Naive thymus-derived CD4-positive, alpha-beta T cell (primary cell): ENCODE results near the gene SORCS2. TPM values are rescaled to one million over a fixed set of nuclear protein-coding genes. Genes with fewer than 3 reads are reported as not detected.

Experiments
- ATAC-seq: fragments of 150-1000 bp; cut with Tn5 transposase; 2 replicates; pipeline ENCODE4 v1.10.0; 2021; ENCODE audit warnings: mild to moderate bottlenecking, moderate library complexity
- CTCF ChIA-PET: fragments of 350-600 bp; sonication (Branson Sonifier 250); formaldehyde crosslinking; loops from one replicate; lab custom pipeline; 2021; ENCODE audit warnings: antibody characterized with exemption; lab: Charles Lee
- POLR2A ChIA-PET: fragments of 350-600 bp; sonication (Branson Sonifier 250); formaldehyde crosslinking; loops from one replicate; lab custom pipeline; 2021; ENCODE audit warnings: antibody characterized with exemption, inconsistent platforms; lab: Charles Lee
- DNase-seq, 9 donors: peaks; one replicate each; pipeline versions ENCODE4 v3.0.0 to v3.0.0-alpha.2; 2020 to 2022; ENCODE audit warnings: mixed read lengths in 1 of 9
- H3K27ac ChIP-seq: one replicate; pipeline ENCODE4 v1.7.0; 2013; ENCODE audit warnings: mild to moderate bottlenecking, low read depth, low read length, moderate library complexity
- H3K27me3 ChIP-seq, 2 donors: one replicate each; pipeline ENCODE4 v1.7.0; 2013; ENCODE audit warnings: low read length in 2 of 2, mild to moderate bottlenecking in 2 of 2, moderate library complexity in 2 of 2; ENCODE audit not compliant: control insufficient read depth in 2 of 2, insufficient read depth in 2 of 2
- H3K36me3 ChIP-seq, 3 experiments: 1 replicate in 2 of 3; 2 replicates in 1 of 3; pipeline ENCODE4 v1.7.0; 2013; ENCODE audit warnings: low read length in 3 of 3, mild to moderate bottlenecking in 3 of 3, moderate library complexity in 1 of 3; ENCODE audit not compliant: insufficient read depth in 3 of 3, control insufficient read depth in 2 of 3
- H3K4me1 ChIP-seq, 2 donors: one replicate each; pipeline ENCODE4 v1.7.0; 2013; ENCODE audit warnings: low read length in 2 of 2, mild to moderate bottlenecking in 2 of 2, moderate library complexity in 1 of 2; ENCODE audit not compliant: control insufficient read depth in 2 of 2, insufficient read depth in 2 of 2
- H3K4me3 ChIP-seq: 2 replicates; pipeline ENCODE4 v1.7.0; 2013; ENCODE audit warnings: mild to moderate bottlenecking, low read length
- H3K9me3 ChIP-seq, 3 experiments: 1 replicate in 2 of 3; 2 replicates in 1 of 3; pipeline ENCODE4 v1.7.0; 2013; ENCODE audit warnings: low read length in 3 of 3; ENCODE audit not compliant: control insufficient read depth in 2 of 3
- H3K27ac Mint-ChIP-seq, 9 donors: one replicate each; pipeline ENCODE4 v1.8.0; 2020 to 2022; ENCODE audit warnings: mixed read lengths in 9 of 9, mild to moderate bottlenecking in 8 of 9, moderate library complexity in 5 of 9, inconsistent platforms in 2 of 9
- H3K27me3 Mint-ChIP-seq, 5 donors: one replicate each; pipeline ENCODE4 v1.8.0; 2021 to 2022; ENCODE audit warnings: mixed read lengths in 5 of 5, mild to moderate bottlenecking in 1 of 5
- H3K36me3 Mint-ChIP-seq, 5 donors: one replicate each; pipeline ENCODE4 v1.8.0; 2020 to 2022; ENCODE audit warnings: mixed read lengths in 5 of 5, mild to moderate bottlenecking in 3 of 5, inconsistent platforms in 1 of 5
- H3K4me1 Mint-ChIP-seq, 7 donors: one replicate each; pipeline ENCODE4 v1.8.0; 2020 to 2022; ENCODE audit warnings: mixed read lengths in 7 of 7, mild to moderate bottlenecking in 3 of 7, inconsistent platforms in 1 of 7
- H3K4me3 Mint-ChIP-seq, 10 donors: one replicate each; pipeline ENCODE4 v1.8.0; 2020 to 2022; ENCODE audit warnings: mild to moderate bottlenecking in 10 of 10, mixed read lengths in 10 of 10, moderate library complexity in 6 of 10, inconsistent platforms in 2 of 10
- H3K9me3 Mint-ChIP-seq, 11 donors: one replicate each; pipeline ENCODE4 v1.8.0; 2020 to 2022; ENCODE audit warnings: mixed read lengths in 11 of 11, mild to moderate bottlenecking in 4 of 11, inconsistent platforms in 1 of 11, moderate library complexity in 1 of 11
- intact Hi-C, 2 donors: fragments of 100-400 bp; cut with micrococcal nuclease; formaldehyde crosslinking; loops; one replicate each; pipeline ENCODE4 v1.15.1; 2023
- polyA plus RNA-seq, 2 donors: library from polyadenylated mRNA; unstranded; fragments of 300-500 nt; fragmentation: Illumina TruSeq; gene quantifications; one replicate each; pipeline ENCODE4 v1.2.3, GENCODE V29; 2021
- total RNA-seq, 6 experiments: library from RNA in 5 of 6; stranded (reverse) in 5 of 6; gene quantifications; 1 replicate in 5 of 6; 2 replicates in 1 of 6; pipeline ENCODE4 v1.2.3 and lab custom pipeline; 2021 to 2026

Gene SORCS2
- total and polyA plus RNA-seq, 7 experiments from 2014 or later, result 0.10 TPM; not detected in 6

DNA sequence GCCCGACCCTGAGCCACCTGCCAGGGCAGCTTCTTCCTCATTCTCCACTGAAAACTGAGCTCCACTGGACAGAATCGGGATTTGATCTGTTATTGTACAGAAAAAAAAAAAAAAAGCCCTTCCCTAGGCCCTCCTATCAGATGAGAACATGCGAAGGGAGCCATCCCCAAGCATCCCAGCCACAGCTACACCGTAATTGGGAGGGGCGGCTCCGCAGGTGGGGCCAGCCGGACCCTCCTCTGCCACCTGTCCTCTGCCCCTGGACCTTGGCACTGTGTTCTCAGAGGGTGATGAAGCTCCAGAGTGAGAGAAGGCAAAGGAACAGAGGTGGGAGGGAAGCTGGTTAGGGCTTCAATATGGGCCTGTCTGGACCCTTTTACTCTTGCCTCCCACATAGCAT is 482.4 kb downstream of the SORCS2 start:
- DNase-seq, result no peak
- peaks cover 0 to 15% (median 3%) of the 10 kb centered on the region in 11 donors for H3K9me3 Mint-ChIP-seq
- H3K27ac ChIP-seq, result no peak overlapping the region
- ATAC-seq, result no peak
- no peaks in the 10 kb centered on the region for H3K9me3 ChIP-seq
- H3K27ac Mint-ChIP-seq, result no peak overlapping the region
- H3K4me1 ChIP-seq, result no peaks in the 10 kb centered on the region
- intact Hi-C loops, result no loop called here
- H3K4me3 ChIP-seq, result no peak overlapping the region
- peaks cover 0 to 7% (median 5%) of the 10 kb centered on the region in 5 donors for H3K27me3 Mint-ChIP-seq
- no peaks in the 10 kb centered on the region for H3K4me1 Mint-ChIP-seq
- ChIA-PET POLR2A (no interaction called here), CTCF (no interaction called here)
- no peaks in the 10 kb centered on the region for H3K36me3 ChIP-seq
- H3K27me3 ChIP-seq, result no peaks in the 10 kb centered on the region
- no peaks in the 10 kb centered on the region for H3K36me3 Mint-ChIP-seq
- H3K4me3 Mint-ChIP-seq, result no peak overlapping the region

DNA sequence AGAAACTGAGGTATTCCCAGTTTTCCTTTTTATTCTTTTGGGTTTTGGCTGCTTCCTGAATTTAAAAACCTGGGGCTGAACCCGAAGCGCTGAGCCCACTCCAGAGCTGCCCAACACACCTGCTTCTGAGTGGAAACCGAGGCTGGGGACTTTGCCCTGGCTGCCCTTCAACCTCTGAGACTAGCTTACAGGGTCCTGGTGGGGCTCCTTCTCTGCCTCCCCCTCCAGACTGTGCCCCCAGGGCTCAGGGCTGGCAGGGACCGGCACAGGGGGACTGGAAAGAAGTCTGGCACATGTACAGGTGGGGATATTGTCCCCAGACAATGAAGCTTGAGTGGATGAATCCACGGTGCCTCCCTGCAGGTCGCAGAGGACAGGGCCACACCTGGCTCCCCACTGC is 482.8 kb downstream of the SORCS2 start:
- H3K4me3 ChIP-seq, result no peak overlapping the region
- no peaks in the 10 kb centered on the region for H3K9me3 ChIP-seq
- DNase-seq (no peak), ATAC-seq (no peak)
- no peaks in the 10 kb centered on the region for H3K36me3 ChIP-seq
- H3K9me3 Mint-ChIP-seq, result peaks cover 0 to 15% (median 3%) of the 10 kb centered on the region in 11 donors
- no peaks in the 10 kb centered on the region for H3K4me1 Mint-ChIP-seq
- H3K27ac ChIP-seq, result no peak overlapping the region
- no peaks in the 10 kb centered on the region for H3K36me3 Mint-ChIP-seq
- intact Hi-C loops, result no loop called here
- H3K27me3 ChIP-seq, result no peaks in the 10 kb centered on the region
- no peak overlapping the region for H3K4me3 Mint-ChIP-seq
- H3K4me1 ChIP-seq, result no peaks in the 10 kb centered on the region
- ChIA-PET POLR2A (no interaction called here), CTCF (no interaction called here)
- H3K27ac Mint-ChIP-seq, result no peak overlapping the region
- peaks cover 0 to 7% (median 5%) of the 10 kb centered on the region in 5 donors for H3K27me3 Mint-ChIP-seq

DNA sequence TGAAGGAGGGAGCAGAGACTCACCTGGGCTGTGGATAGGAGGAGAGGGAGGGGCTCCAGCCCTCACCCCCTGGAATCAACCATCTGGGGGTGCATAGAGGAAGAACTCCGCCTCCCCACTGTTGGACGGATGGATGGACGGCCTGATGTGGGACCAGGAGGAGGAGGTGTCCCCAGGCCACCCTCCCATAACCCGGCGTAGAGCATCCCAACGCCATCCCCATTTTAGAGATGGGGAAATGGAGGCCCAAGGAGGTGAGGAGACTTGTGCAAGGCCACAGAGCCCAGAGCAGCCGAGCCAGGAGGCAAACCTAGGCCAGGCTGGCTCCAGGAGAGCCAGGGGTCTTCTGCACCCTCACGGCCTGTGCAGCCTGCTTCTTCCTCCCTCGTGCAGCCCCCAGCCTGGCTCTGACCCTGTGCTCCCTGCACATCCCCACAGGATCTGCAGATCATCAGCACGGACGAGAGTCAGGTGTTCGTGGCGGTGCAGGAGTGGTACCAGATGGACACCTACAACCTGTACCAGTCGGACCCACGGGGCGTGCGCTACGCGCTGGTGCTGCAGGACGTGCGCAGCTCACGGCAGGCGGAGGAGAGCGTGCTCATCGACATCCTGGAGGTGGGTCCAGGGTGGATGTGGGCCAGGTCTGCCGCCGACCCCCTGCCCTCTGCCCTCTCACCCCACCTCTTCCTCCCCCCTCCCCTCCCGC is 483.4 kb downstream of the SORCS2 start:
- Histone ChIP-seq H3K9me3 (no peaks in the 10 kb centered on the region), H3K27ac (no peak overlapping the region), H3K27me3 (no peaks in the 10 kb centered on the region), H3K4me3 (no peak overlapping the region), H3K36me3 (no peaks in the 10 kb centered on the region), H3K4me1 (no peaks in the 10 kb centered on the region)
- no peak overlapping the region for H3K27ac Mint-ChIP-seq
- intact Hi-C loops, result no loop called here
- CTCF ChIA-PET, result no interaction called here
- H3K4me3 Mint-ChIP-seq, result no peak overlapping the region
- no peaks in the 10 kb centered on the region for H3K4me1 Mint-ChIP-seq
- DNase-seq (no peak), ATAC-seq (no peak)
- H3K36me3 Mint-ChIP-seq, result no peaks in the 10 kb centered on the region
- H3K9me3 Mint-ChIP-seq, result peaks cover 0 to 16% (median 3%) of the 10 kb centered on the region in 11 donors
- POLR2A ChIA-PET, result no interaction called here
- peaks cover 0 to 7% (median 5%) of the 10 kb centered on the region in 5 donors for H3K27me3 Mint-ChIP-seq

DNA sequence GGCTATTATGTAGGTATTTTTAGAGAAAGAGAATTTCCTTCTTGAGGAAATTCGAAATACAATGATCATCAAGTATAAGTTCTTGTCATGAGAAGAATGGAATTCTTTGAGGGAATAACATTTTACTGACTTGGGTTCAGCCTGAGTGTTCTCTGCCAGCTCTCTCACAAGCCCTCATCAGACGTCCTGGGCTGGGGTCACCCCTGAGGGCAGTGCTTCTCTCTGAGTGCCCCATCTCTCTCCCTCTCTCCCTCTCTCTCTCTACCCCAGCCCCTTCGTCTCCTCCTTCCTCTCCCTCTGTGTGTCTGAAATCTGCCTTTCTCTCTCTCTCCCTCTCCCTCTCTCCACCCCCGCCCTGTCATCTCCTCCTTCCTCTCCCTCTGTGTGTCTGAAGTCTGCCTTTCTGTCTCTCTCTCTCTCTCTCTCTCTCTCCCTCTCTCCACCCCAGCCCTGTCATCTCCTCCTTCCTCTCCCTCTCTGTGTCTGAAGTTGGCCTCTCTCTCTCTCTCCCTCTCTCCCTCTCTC is 484.1 kb downstream of the SORCS2 start:
- Histone ChIP-seq H3K27ac (no peak overlapping the region), H3K27me3 (no peaks in the 10 kb centered on the region), H3K4me1 (no peaks in the 10 kb centered on the region), H3K9me3 (no peaks in the 10 kb centered on the region), H3K36me3 (no peaks in the 10 kb centered on the region), H3K4me3 (no peak overlapping the region)
- ChIA-PET CTCF (no interaction called here), POLR2A (no interaction called here)
- Mint-ChIP-seq H3K4me1 (no peaks in the 10 kb centered on the region), H3K9me3 (peaks cover 0 to 17% (median 4%) of the 10 kb centered on the region in 11 donors), H3K27me3 (peaks cover 0 to 5% (median 4%) of the 10 kb centered on the region in 5 donors), H3K27ac (no peak overlapping the region), H3K36me3 (no peaks in the 10 kb centered on the region), H3K4me3 (no peak overlapping the region)
- no peak for DNase-seq
- intact Hi-C loops, result no loop called here
- ATAC-seq, result no peak

DNA sequence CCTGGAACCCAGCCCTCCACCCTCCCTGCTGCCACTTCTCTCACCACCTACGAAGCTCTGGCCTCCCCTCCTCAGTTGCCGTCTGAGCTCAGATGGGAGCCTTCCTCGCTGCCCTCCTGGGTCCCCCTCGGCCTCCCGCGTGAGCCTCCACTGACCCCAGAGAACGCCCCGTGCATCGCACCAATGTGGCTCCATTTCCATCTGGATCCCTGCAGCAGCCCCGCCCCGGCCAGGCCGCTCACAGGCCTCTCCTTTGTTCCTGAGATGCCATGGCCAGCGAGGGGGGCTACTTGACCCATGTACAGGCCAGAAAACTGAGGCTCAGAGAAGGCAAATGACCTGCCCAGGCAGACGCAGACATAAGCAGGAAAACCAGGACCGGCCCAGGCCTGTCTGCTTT is 484.7 kb downstream of the SORCS2 start:
- no peak for ATAC-seq
- H3K36me3 Mint-ChIP-seq, result no peaks in the 10 kb centered on the region
- POLR2A ChIA-PET, result no interaction called here
- Histone ChIP-seq H3K36me3 (no peaks in the 10 kb centered on the region), H3K4me3 (no peak overlapping the region), H3K9me3 (no peaks in the 10 kb centered on the region), H3K27ac (no peak overlapping the region), H3K27me3 (no peaks in the 10 kb centered on the region), H3K4me1 (no peaks in the 10 kb centered on the region)
- H3K4me3 Mint-ChIP-seq, result no peak overlapping the region
- H3K9me3 Mint-ChIP-seq, result peaks cover 0 to 13% (median 3%) of the 10 kb centered on the region in 11 donors
- no peak overlapping the region for H3K27ac Mint-ChIP-seq
- intact Hi-C loops, result no loop called here
- CTCF ChIA-PET, result no interaction called here
- no peak for DNase-seq
- H3K4me1 Mint-ChIP-seq, result no peaks in the 10 kb centered on the region
- H3K27me3 Mint-ChIP-seq, result peaks cover 0 to 5% (median 4%) of the 10 kb centered on the region in 5 donors

DNA sequence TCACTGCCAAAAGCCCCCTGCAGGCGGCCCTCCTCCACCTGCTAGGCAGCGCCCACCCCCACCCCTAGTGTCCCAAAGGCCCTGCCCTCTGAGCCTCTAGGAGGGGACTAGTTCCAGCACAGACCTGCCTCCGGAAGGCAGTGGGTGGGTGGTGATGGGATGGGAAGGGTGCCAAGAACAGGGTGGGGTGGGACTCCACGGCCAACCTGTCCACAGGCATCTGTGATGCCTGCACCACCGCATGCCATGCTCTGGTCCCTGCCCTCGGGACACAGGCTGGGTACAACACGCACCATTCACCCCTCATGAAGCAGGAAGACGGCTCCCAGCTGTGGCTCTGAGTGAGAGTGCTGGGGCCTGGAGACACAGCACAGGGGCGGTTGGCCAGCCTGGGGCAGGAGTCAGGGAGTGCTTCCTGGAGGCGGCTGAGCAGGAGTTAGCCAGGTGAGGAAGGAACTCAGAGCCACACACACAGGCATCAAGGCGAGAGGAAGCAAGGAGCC is 485.5 kb downstream of the SORCS2 start:
- no peaks in the 10 kb centered on the region for H3K4me1 ChIP-seq
- intact Hi-C loops, result no loop called here
- H3K9me3 ChIP-seq, result no peaks in the 10 kb centered on the region
- no peaks in the 10 kb centered on the region for H3K36me3 ChIP-seq
- H3K27ac ChIP-seq, result no peak overlapping the region
- ATAC-seq (no peak), DNase-seq (no peak)
- ChIA-PET POLR2A (no interaction called here), CTCF (no interaction called here)
- no peaks in the 10 kb centered on the region for H3K27me3 ChIP-seq
- peaks cover 0 to 5% (median 4%) of the 10 kb centered on the region in 5 donors for H3K27me3 Mint-ChIP-seq
- H3K4me3 Mint-ChIP-seq, result no peak overlapping the region
- peaks cover 0 to 9% (median 3%) of the 10 kb centered on the region in 11 donors for H3K9me3 Mint-ChIP-seq
- H3K4me1 Mint-ChIP-seq, result no peaks in the 10 kb centered on the region
- H3K36me3 Mint-ChIP-seq, result no peaks in the 10 kb centered on the region
- H3K27ac Mint-ChIP-seq, result no peak overlapping the region
- H3K4me3 ChIP-seq, result no peak overlapping the region
